ENCODE results near the gene NEDD4L. TPM values are rescaled to one million over a fixed set of nuclear protein-coding genes. Genes with fewer than 3 reads are reported as not detected.

Gene NEDD4L
- polyA plus RNA-seq, 1 donor (not counting 4 experiments of a cell fraction or from before 2014, with no cell fraction given), result 52.6 TPM

- H3K4me3 ChIP-seq (ENCODE audit: control insufficient read depth in 2 of 3, extremely low read depth in 1 of 3, insufficient read depth in 2 of 3, low read depth in 1 of 3, low read length in 3 of 3), result no peak overlapping the region
- FAIRE-seq, result peak; percentile 94
- dilution Hi-C loops (cut with MboI; ENCODE audit: extremely low pct_ligation_motif_present, low sequenced_read_pairs), result no loop called here
- peak overlapping the region; percentile 3 for H3K9ac ChIP-seq (ENCODE audit: control insufficient read depth, extremely low read depth, insufficient read depth, low read length)
- H3K9me1 ChIP-seq (ENCODE audit: control insufficient read depth, extremely low read depth, insufficient read depth, low read length), result no peaks in the 10 kb centered on the region
- H3K4me2 ChIP-seq (ENCODE audit: control insufficient read depth, extremely low read depth, insufficient read depth, low read depth, low read length), result peak overlapping the region; percentile 50
- no peaks in the 10 kb centered on the region for H4K20me1 ChIP-seq (ENCODE audit: control insufficient read depth, extremely low read depth, insufficient read depth, low read length)
- H3K27me3 ChIP-seq (ENCODE audit: control insufficient read depth, extremely low read depth, insufficient read depth, low read length), result no peaks in the 10 kb centered on the region
- H3K79me2 ChIP-seq (ENCODE audit: control insufficient read depth, insufficient read depth, low read length), result no peaks in the 10 kb centered on the region
- H3K9me3 ChIP-seq (ENCODE audit: control insufficient read depth, low read depth, low read length), result no peaks in the 10 kb centered on the region
- H2AFZ ChIP-seq (ENCODE audit: control insufficient read depth, low read length), result no peak overlapping the region
- TF ChIP-seq CTCF (optimal IDR thresholded peaks at IDR 0.05 in 1 of 3, IDR thresholded peaks at IDR 0.05 in 1 of 3, conservative IDR thresholded peaks at IDR 0.05 in 1 of 3; ENCODE audit: extremely low read depth in 1 of 3, insufficient read depth in 2 of 3, low read length in 3 of 3) (no peak), EZH2 (IDR thresholded peaks at IDR 0.05; ENCODE audit: low read length) (no peak)
- peak overlapping the region; percentile 57 for H3K27ac ChIP-seq (ENCODE audit: control insufficient read depth, insufficient read depth, low read length)
- peaks cover 33% of the 10 kb centered on the region for H3K4me1 ChIP-seq (ENCODE audit: control insufficient read depth, extremely low read depth, insufficient read depth, low read length)
- H3K36me3 ChIP-seq (ENCODE audit: control insufficient read depth in 2 of 2, extremely low read depth in 1 of 2, insufficient read depth in 2 of 2, low read length in 2 of 2), result no peaks in the 10 kb centered on the region
- peak; percentile 97 for DNase-seq (ENCODE audit: low read depth, low spot score)
Observed at GRCh38 chr18:58087928-58088690, 44.1 kb downstream of the NEDD4L start.

- H4K20me1 ChIP-seq (ENCODE audit: control insufficient read depth, extremely low read depth, insufficient read depth, low read length), result no peaks in the 10 kb centered on the region
- H3K4me3 ChIP-seq (ENCODE audit: control insufficient read depth in 2 of 3, extremely low read depth in 1 of 3, insufficient read depth in 2 of 3, low read depth in 1 of 3, low read length in 3 of 3), result no peak overlapping the region
- H3K4me2 ChIP-seq (ENCODE audit: control insufficient read depth, extremely low read depth, insufficient read depth, low read depth, low read length), result no peak overlapping the region
- H3K79me2 ChIP-seq (ENCODE audit: control insufficient read depth, insufficient read depth, low read length), result no peaks in the 10 kb centered on the region
- TF ChIP-seq EZH2 (IDR thresholded peaks at IDR 0.05; ENCODE audit: low read length), result no peak
- TF ChIP-seq CTCF (optimal IDR thresholded peaks at IDR 0.05 in 1 of 3, IDR thresholded peaks at IDR 0.05 in 1 of 3, conservative IDR thresholded peaks at IDR 0.05 in 1 of 3; ENCODE audit: extremely low read depth in 1 of 3, insufficient read depth in 2 of 3, low read length in 3 of 3), result no peak
- no peaks in the 10 kb centered on the region for H3K27me3 ChIP-seq (ENCODE audit: control insufficient read depth, extremely low read depth, insufficient read depth, low read length)
- H3K9me1 ChIP-seq (ENCODE audit: control insufficient read depth, extremely low read depth, insufficient read depth, low read length), result no peaks in the 10 kb centered on the region
- dilution Hi-C loops (cut with MboI; ENCODE audit: extremely low pct_ligation_motif_present, low sequenced_read_pairs), result no loop called here
- no peak overlapping the region for H3K9ac ChIP-seq (ENCODE audit: control insufficient read depth, extremely low read depth, insufficient read depth, low read length)
- H3K4me1 ChIP-seq (ENCODE audit: control insufficient read depth, extremely low read depth, insufficient read depth, low read length), result peaks cover 33% of the 10 kb centered on the region
- H3K36me3 ChIP-seq (ENCODE audit: control insufficient read depth in 2 of 2, extremely low read depth in 1 of 2, insufficient read depth in 2 of 2, low read length in 2 of 2), result no peaks in the 10 kb centered on the region
- H2AFZ ChIP-seq (ENCODE audit: control insufficient read depth, low read length), result no peak overlapping the region
- FAIRE-seq (no peak), DNase-seq (ENCODE audit: low read depth, low spot score) (no peak)
- peak overlapping the region; percentile 57 for H3K27ac ChIP-seq (ENCODE audit: control insufficient read depth, insufficient read depth, low read length)
- H3K9me3 ChIP-seq (ENCODE audit: control insufficient read depth, low read depth, low read length), result no peaks in the 10 kb centered on the region
Observed at GRCh38 chr18:58088691-58089065, 44.7 kb downstream of the NEDD4L start.

Data from keratinocyte (primary cell).